ENCODE measurements around the gene CDH15. TPM values are rescaled to one million over a fixed set of nuclear protein-coding genes. Genes with fewer than 3 reads are reported as not detected.

Gene CDH15
- polyA plus RNA-seq, 2 of the 4 experiments (the other 2 are of a cell fraction): 0.05 to 0.08 TPM

- H3K4me1 ChIP-seq: peaks cover 7% of the 10 kb centered on the region; the same call in 1 of the 3 replicates
- FAIRE-seq: no peak
- ChIA-PET CTCF (no interaction called here), POLR2A (no interaction called here)
- no peak for DNase-seq (ENCODE audit: low read depth in 1 of 2, low spot score in 1 of 2)
- H3K9me3 ChIP-seq: no peaks in the 10 kb centered on the region
- WGBS (ENCODE audit: missing lambda C conversion rate): 59% methylated on average over 11 of the region's 14 CpGs
- H3K27ac ChIP-seq: no peak overlapping the region
- no peak overlapping the region for H3K4me2 ChIP-seq
- no peak overlapping the region for H3K4me3 ChIP-seq
- no peak for TF ChIP-seq JUN (IDR thresholded peaks at IDR 0.05)
- no peak for TF ChIP-seq ESRRA (IDR thresholded peaks at IDR 0.05; ENCODE audit: borderline replicate concordance, low read length)
- no peak for TF ChIP-seq SREBF2 (IDR thresholded peaks at IDR 0.05)
- ATAC-seq: no peak
Observed at GRCh38 chr16:89189358-89190025, 17.9 kb downstream of the CDH15 start.

GRCh38 chr16:89190150-89190958 is 18.8 kb downstream of the CDH15 start:
- H3K4me2 ChIP-seq: no peak overlapping the region
- DNase-seq (ENCODE audit: low read depth in 1 of 2, low spot score in 1 of 2): no peak
- H3K4me3 ChIP-seq: no peak overlapping the region
- no peak for FAIRE-seq
- ChIA-PET POLR2A (no interaction called here), CTCF (interaction anchor here (0.7 kb wide), 1 partner anchor 11 kb away, joined by 3 read pairs; no protein-coding TSS in a partner anchor)
- H3K27ac ChIP-seq: no peak overlapping the region
- ATAC-seq: peak in 1 of 2 experiments; percentile 10; a peak in 2 of 6 replicates
- no peaks in the 10 kb centered on the region for H3K9me3 ChIP-seq
- TF ChIP-seq CTCF (IDR thresholded peaks at IDR 0.05): no peak
- no peak for TF ChIP-seq FOSL2 (IDR thresholded peaks at IDR 0.05)
- no peak for TF ChIP-seq FOSL2 (CRISPR knock-in tag; IDR thresholded peaks at IDR 0.05)
- no peak for TF ChIP-seq EP300 (IDR thresholded peaks at IDR 0.05)
- TF ChIP-seq PHF8 (IDR thresholded peaks at IDR 0.05; ENCODE audit: borderline replicate concordance, low read depth): no peak
- TF ChIP-seq RNF2 (IDR thresholded peaks at IDR 0.05; ENCODE audit: borderline replicate concordance, low read depth): no peak
- TF ChIP-seq SREBF2 (IDR thresholded peaks at IDR 0.05): no peak
- TF ChIP-seq POLR2AphosphoS2 (conservative IDR thresholded peaks at IDR 0.05; ENCODE audit: low read length): no peak
- TF ChIP-seq MAFK (IDR thresholded peaks at IDR 0.05; ENCODE audit: partially characterized antibody): no peak
- TF ChIP-seq NFE2L2 (conservative IDR thresholded peaks at IDR 0.05; ENCODE audit: low read length): no peak
- no peak for TF ChIP-seq E2F6 (IDR thresholded peaks at IDR 0.05; ENCODE audit: borderline replicate concordance, low read depth)
- TF ChIP-seq HOXA7 (CRISPR knock-in tag; IDR thresholded peaks at IDR 0.05): no peak
- TF ChIP-seq MAZ (IDR thresholded peaks at IDR 0.05; ENCODE audit: borderline replicate concordance, low read depth, low read length): no peak
- no peak for TF ChIP-seq ZNF302 (CRISPR knock-in tag; IDR thresholded peaks at IDR 0.05)
- TF ChIP-seq RARB (CRISPR knock-in tag; IDR thresholded peaks at IDR 0.05): no peak
- peaks cover 7% of the 10 kb centered on the region; the same call in 1 of the 3 replicates for H3K4me1 ChIP-seq
- WGBS (ENCODE audit: missing lambda C conversion rate): 54% methylated on average over 28 of the region's 28 CpGs

GRCh38 chr16:89191033-89191900 is 19.7 kb downstream of the CDH15 start:
- WGBS (ENCODE audit: missing lambda C conversion rate): 89% methylated on average over 10 of the region's 44 CpGs
- FAIRE-seq: no peak
- Histone ChIP-seq H3K4me1 (peaks cover 7% of the 10 kb centered on the region; the same call in 1 of the 3 replicates), H3K4me2 (peak overlapping the region; percentile 99), H3K27ac (peak overlapping the region in 1 of 2 experiments; percentile 71; a peak in 2 of 6 replicates), H3K4me3 (no peak overlapping the region; the same call in 2 of the 3 replicates), H3K9me3 (no peaks in the 10 kb centered on the region)
- CTCF ChIA-PET: interaction anchor here (0.7 kb wide), 1 partner anchor 12 kb away, joined by 3 read pairs; no protein-coding TSS in a partner anchor
- no peak for ATAC-seq
- POLR2A ChIA-PET: no interaction called here
- TF ChIP-seq HDAC2 (IDR thresholded peaks at IDR 0.05): no peak
- no peak for TF ChIP-seq KDM5A (IDR thresholded peaks at IDR 0.05)
- no peak for TF ChIP-seq PBX3 (IDR thresholded peaks at IDR 0.05)
- no peak for TF ChIP-seq ZC3H11A (IDR thresholded peaks at IDR 0.05)
- TF ChIP-seq CBX2 (IDR thresholded peaks at IDR 0.05; ENCODE audit: borderline replicate concordance, low read depth): no peak
- TF ChIP-seq RNF2 (IDR thresholded peaks at IDR 0.05; ENCODE audit: borderline replicate concordance, low read depth): no peak
- no peak for TF ChIP-seq CHD4 (IDR thresholded peaks at IDR 0.05; ENCODE audit: borderline replicate concordance)
- no peak for TF ChIP-seq POLR2A (IDR thresholded peaks at IDR 0.05; ENCODE audit: low read length)
- no peak for TF ChIP-seq ATOH8 (CRISPR knock-in tag; IDR thresholded peaks at IDR 0.05; ENCODE audit: low read depth)
- no peak for TF ChIP-seq RCOR1 (IDR thresholded peaks at IDR 0.05; ENCODE audit: low read depth, low read length)
- no peak for TF ChIP-seq JUNB (IDR thresholded peaks at IDR 0.05)
- TF ChIP-seq CEBPB (IDR thresholded peaks at IDR 0.05): no peak
- no peak for TF ChIP-seq FOXS1 (CRISPR knock-in tag; IDR thresholded peaks at IDR 0.05)
- TF ChIP-seq SREBF2 (IDR thresholded peaks at IDR 0.05): no peak
- DNase-seq (ENCODE audit: low read depth in 1 of 2, low spot score in 1 of 2): no peak

Measured in A549 (cell line).